ENCODE data around the gene NOTCH2. TPM values are rescaled to one million over a fixed set of nuclear protein-coding genes. Genes with fewer than 3 reads are reported as not detected.
A peak's percentile ranks its signal among the peaks of the same experiment; 100 is the strongest.
"Not testable (repeated sequence)": the region's sequence is repeated elsewhere in the genome, so short reads cannot be mapped to it uniquely, and the experiment has no call there.

Gene NOTCH2
- 50.1 and 53.7 TPM in 2 replicates for total RNA-seq (2021)
- long read RNA-seq, partial matches to known transcripts = 9 of 42 reads
- long read RNA-seq, other reads (novel, unspliced or antisense) = 33 of 42 reads

- H3K4ac ChIP-seq (ENCODE audit: low read depth, low read length); H2BK15ac ChIP-seq (ENCODE audit: low read depth, low read length); H4K91ac ChIP-seq (ENCODE audit: insufficient read length, low read depth, low read length); H3K36me3 Mint-ChIP-seq (ENCODE audit: insufficient read depth in 1 of 3, low read depth in 3 of 3); H2BK12ac ChIP-seq (ENCODE audit: insufficient read length, low read depth, low read length); H3K9ac ChIP-seq (ENCODE audit: extremely low read depth, insufficient read length, low read length); H3K4me1 ChIP-seq (ENCODE audit: insufficient read depth, low read length); H3K56ac ChIP-seq (ENCODE audit: insufficient read length, low read depth, low read length); H3K27ac ChIP-seq (ENCODE audit: insufficient read length, low read depth, low read length); H2BK5ac ChIP-seq (ENCODE audit: insufficient read length, low read length); H3K27me3 ChIP-seq (ENCODE audit: insufficient read depth, low read length); H3K4me2 ChIP-seq (ENCODE audit: insufficient read depth, insufficient read length, low read length); H3K18ac ChIP-seq (ENCODE audit: insufficient read length, low read depth, low read length); H3K23me2 ChIP-seq (ENCODE audit: insufficient read length, low read depth, low read length, poor library complexity, severe bottlenecking); H3K27me3 Mint-ChIP-seq (ENCODE audit: low read depth); H3K23ac ChIP-seq (ENCODE audit: insufficient read length, low read depth, low read length); H4K20me1 ChIP-seq (ENCODE audit: control insufficient read depth, insufficient read depth, insufficient read length); H3K79me2 ChIP-seq (ENCODE audit: insufficient read depth, low read length); H2AK5ac ChIP-seq (ENCODE audit: insufficient read length, low read length); H4K5ac ChIP-seq (ENCODE audit: insufficient read length, low read depth, low read length); H3T11ph ChIP-seq (ENCODE audit: low read length); H2AFZ ChIP-seq (ENCODE audit: low read length); H4K8ac ChIP-seq (replicated peaks; ENCODE audit: insufficient read length, low read depth, low read length); H3K27ac Mint-ChIP-seq; H3K79me1 ChIP-seq (ENCODE audit: insufficient read depth, low read depth, low read length, poor library complexity, severe bottlenecking); H3K9me3 ChIP-seq (ENCODE audit: control insufficient read depth, low read depth, low read length); H3K4me1 Mint-ChIP-seq; H3K14ac ChIP-seq (ENCODE audit: insufficient read depth, low read length); H2BK20ac ChIP-seq (ENCODE audit: low read depth, low read length, poor library complexity, severe bottlenecking); H2BK120ac ChIP-seq (ENCODE audit: low read depth, low read length, poor library complexity, severe bottlenecking); H3K9me3 Mint-ChIP-seq: not testable (repeated sequence)
- peak; percentile 27 for DNase-seq
- peak within 1 kb of the TSS; percentile 66 to 72 for H3K4me3 Mint-ChIP-seq
- no CpG with 5 or more reads among the region's 95 CpGs for WGBS (ENCODE audit: extremely low coverage, insufficient read length, low lambda C conversion rate)
Observed at GRCh38 chr1:120069067-120069919, at the start of gene NOTCH2. TSS of gene NOTCH2 (minus strand) at chr1:120069662. CDS start at chr1:120069406, 256 bp downstream.

GRCh38 chr1:120117371-120118177 is 48.1 kb upstream of the NOTCH2 start:
- not testable (repeated sequence) for H4K91ac ChIP-seq (ENCODE audit: insufficient read length, low read depth, low read length); H3K4me1 ChIP-seq (ENCODE audit: insufficient read depth, low read length); H4K8ac ChIP-seq (replicated peaks; ENCODE audit: insufficient read length, low read depth, low read length); H4K20me1 ChIP-seq (ENCODE audit: control insufficient read depth, insufficient read depth, insufficient read length); H2AK5ac ChIP-seq (ENCODE audit: insufficient read length, low read length); H3K9me3 ChIP-seq (ENCODE audit: control insufficient read depth, low read depth, low read length); H4K5ac ChIP-seq (ENCODE audit: insufficient read length, low read depth, low read length); H2AFZ ChIP-seq (ENCODE audit: low read length); H3K4me3 Mint-ChIP-seq; H3K79me2 ChIP-seq (ENCODE audit: insufficient read depth, low read length); H3K4me1 Mint-ChIP-seq; H2BK120ac ChIP-seq (ENCODE audit: low read depth, low read length, poor library complexity, severe bottlenecking); H3K56ac ChIP-seq (ENCODE audit: insufficient read length, low read depth, low read length); H3K27ac Mint-ChIP-seq; H3K9me3 Mint-ChIP-seq; H3K23ac ChIP-seq (ENCODE audit: insufficient read length, low read depth, low read length); H3K27me3 Mint-ChIP-seq (ENCODE audit: low read depth); H3K79me1 ChIP-seq (ENCODE audit: insufficient read depth, low read depth, low read length, poor library complexity, severe bottlenecking); H3K27me3 ChIP-seq (ENCODE audit: insufficient read depth, low read length); H3T11ph ChIP-seq (ENCODE audit: low read length); H3K27ac ChIP-seq (ENCODE audit: insufficient read length, low read depth, low read length); DNase-seq; H3K36me3 Mint-ChIP-seq (ENCODE audit: insufficient read depth in 1 of 3, low read depth in 3 of 3); H3K4ac ChIP-seq (ENCODE audit: low read depth, low read length); H2BK20ac ChIP-seq (ENCODE audit: low read depth, low read length, poor library complexity, severe bottlenecking); H3K23me2 ChIP-seq (ENCODE audit: insufficient read length, low read depth, low read length, poor library complexity, severe bottlenecking); H3K4me2 ChIP-seq (ENCODE audit: insufficient read depth, insufficient read length, low read length); H3K18ac ChIP-seq (ENCODE audit: insufficient read length, low read depth, low read length); H2BK15ac ChIP-seq (ENCODE audit: low read depth, low read length); H3K14ac ChIP-seq (ENCODE audit: insufficient read depth, low read length); H2BK5ac ChIP-seq (ENCODE audit: insufficient read length, low read length); H3K9ac ChIP-seq (ENCODE audit: extremely low read depth, insufficient read length, low read length); H2BK12ac ChIP-seq (ENCODE audit: insufficient read length, low read depth, low read length)
- WGBS (ENCODE audit: extremely low coverage, insufficient read length, low lambda C conversion rate) = no CpG with 5 or more reads among the region's 4 CpGs
